Measurements from ENCODE around the gene SMIM13.

DNA sequence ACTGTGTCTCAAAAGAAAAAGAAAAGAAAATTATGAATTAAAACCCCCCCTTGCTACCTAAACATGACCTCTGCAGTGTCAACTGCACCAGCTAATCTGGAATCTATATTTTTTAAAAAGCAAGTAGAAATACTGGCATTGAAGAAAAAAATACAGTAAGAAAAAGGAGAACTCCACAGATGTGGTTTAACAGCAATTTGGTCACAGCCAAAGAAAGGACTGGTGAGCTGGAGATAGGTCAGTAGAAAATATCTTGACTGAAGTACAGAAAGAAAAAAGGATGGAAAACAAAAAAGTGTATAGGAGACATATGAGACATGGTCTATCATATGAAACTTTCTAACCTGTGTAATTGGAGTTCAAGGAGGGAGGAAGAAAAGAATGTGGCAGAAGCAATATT lies 62.0 kb downstream of the SMIM13 start:
- TF ChIP-seq CTCF (IDR thresholded peaks at IDR 0.05) (no peak), POLR2AphosphoS5 (IDR thresholded peaks at IDR 0.05) (no peak)

Data from transverse colon (tissue), 4 donors.